GM18499 (cell line): ENCODE results near the gene GOLGA6D.
"Not testable (repeated sequence)": the region's sequence is repeated elsewhere in the genome, so short reads cannot be mapped to it uniquely, and the experiment has no call there.

Experiments
- ATAC-seq: cut with Tn5 transposase; IDR thresholded peaks from one replicate; pipeline ENCODE4 v1.9.1; 2021; ENCODE audit warnings: moderate number of reproducible peaks; ENCODE audit not compliant: insufficient read depth, unreplicated experiment

The GOLGA6D gene

GRCh38 chr15:75282572-75282971 is at the start of gene GOLGA6D:
GOLGA6D (plus strand) TSS chr15:75282835; CDS start chr15:75282876, 41 bp downstream.
- ATAC-seq: not testable (repeated sequence)

GRCh38 chr15:75233504-75234190 is 49.0 kb upstream of the GOLGA6D start:
- ATAC-seq: no peak

- no peak for ATAC-seq
Measured at GRCh38 chr15:75234191-75234810, 48.3 kb upstream of the GOLGA6D start.

- no peak for ATAC-seq
Measured at GRCh38 chr15:75235051-75235673, 47.5 kb upstream of the GOLGA6D start.

- no peak for ATAC-seq
Measured at GRCh38 chr15:75235760-75236729, 46.6 kb upstream of the GOLGA6D start.

- no peak for ATAC-seq
Measured at GRCh38 chr15:75237316-75237982, 45.2 kb upstream of the GOLGA6D start.

- no peak for ATAC-seq
Measured at GRCh38 chr15:75238150-75238549, 44.5 kb upstream of the GOLGA6D start.

GRCh38 chr15:75245741-75246140 is 36.9 kb upstream of the GOLGA6D start:
- ATAC-seq: not testable (repeated sequence)

GRCh38 chr15:75248991-75249390 is 33.6 kb upstream of the GOLGA6D start:
- not testable (repeated sequence) for ATAC-seq

GRCh38 chr15:75249726-75250125 is 32.9 kb upstream of the GOLGA6D start:
- no peak for ATAC-seq

- not testable (repeated sequence) for ATAC-seq
Measured at GRCh38 chr15:75251343-75251742, 31.3 kb upstream of the GOLGA6D start.

- ATAC-seq: not testable (repeated sequence)
Measured at GRCh38 chr15:75252285-75252684, 30.4 kb upstream of the GOLGA6D start.

GRCh38 chr15:75258034-75258433 is 24.6 kb upstream of the GOLGA6D start, which contains the start of gene GOLGA6C:
GOLGA6C (plus strand) TSS chr15:75258334; CDS start chr15:75258599, 265 bp downstream.
- not testable (repeated sequence) for ATAC-seq

- not testable (repeated sequence) for ATAC-seq
Measured at GRCh38 chr15:75258620-75259343, 23.9 kb upstream of the GOLGA6D start.

- not testable (repeated sequence) for ATAC-seq
Measured at GRCh38 chr15:75259873-75260272, 22.8 kb upstream of the GOLGA6D start.

GRCh38 chr15:75273751-75274359 is 8.8 kb upstream of the GOLGA6D start:
- ATAC-seq: not testable (repeated sequence)

- ATAC-seq: not testable (repeated sequence)
Measured at GRCh38 chr15:75274509-75275107, 8.0 kb upstream of the GOLGA6D start.

- ATAC-seq: not testable (repeated sequence)
Measured at GRCh38 chr15:75275617-75276016, 7.0 kb upstream of the GOLGA6D start.
